ENCODE results near the gene KRTAP5-3. TPM values are rescaled to one million over a fixed set of nuclear protein-coding genes. Genes with fewer than 3 reads are reported as not detected.
"Not testable (repeated sequence)": the region's sequence is repeated elsewhere in the genome, so short reads cannot be mapped to it uniquely, and the experiment has no call there.

KRTAP5-3 gene
- total RNA-seq, 6 experiments from 2014 or later, result not detected

DNA sequence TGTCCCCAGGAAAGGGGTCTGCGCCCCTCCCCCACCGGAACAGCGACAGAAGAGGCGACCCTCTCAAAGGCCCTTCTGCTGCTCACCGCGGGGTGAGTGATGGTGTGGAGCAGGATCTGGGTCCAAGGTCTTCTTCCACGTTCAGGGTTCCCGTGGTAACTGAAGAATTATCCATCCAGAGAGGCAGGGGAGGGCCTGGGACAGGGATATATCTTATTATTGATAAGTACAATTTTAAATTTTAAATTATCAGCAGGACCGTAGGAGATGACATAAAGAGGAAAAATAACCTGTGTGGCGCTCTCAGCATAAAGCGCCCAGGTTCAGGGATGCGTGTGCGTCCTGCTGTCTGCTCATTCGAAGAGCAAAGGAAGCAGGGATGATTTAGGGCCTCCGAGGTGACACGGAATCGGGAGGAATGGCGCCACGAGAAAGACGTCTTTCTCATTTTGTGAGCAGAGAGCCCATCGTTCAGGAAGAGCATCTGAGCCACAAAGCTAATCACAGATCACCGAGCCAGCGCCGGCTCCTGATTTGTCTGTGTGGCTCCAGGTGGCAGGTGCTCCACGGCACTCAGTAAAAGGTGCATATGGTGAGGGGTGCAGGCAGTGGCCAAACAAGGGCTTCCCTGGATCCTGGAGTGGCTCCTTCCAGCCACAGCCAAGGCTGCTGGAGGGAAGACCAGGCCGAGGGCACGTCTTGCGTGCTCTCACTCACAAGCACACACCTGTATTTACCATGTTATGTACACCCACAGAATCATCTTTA is 40.6 kb upstream of the KRTAP5-3 start:
- H3K27me3 ChIP-seq, result no peaks in the 10 kb centered on the region
- H3K36me3 ChIP-seq, result no peaks in the 10 kb centered on the region
- no peaks in the 10 kb centered on the region for H3K9me3 ChIP-seq
- no peak for TF ChIP-seq POLR2A (IDR thresholded peaks at IDR 0.05)
- TF ChIP-seq, protein P1, sequence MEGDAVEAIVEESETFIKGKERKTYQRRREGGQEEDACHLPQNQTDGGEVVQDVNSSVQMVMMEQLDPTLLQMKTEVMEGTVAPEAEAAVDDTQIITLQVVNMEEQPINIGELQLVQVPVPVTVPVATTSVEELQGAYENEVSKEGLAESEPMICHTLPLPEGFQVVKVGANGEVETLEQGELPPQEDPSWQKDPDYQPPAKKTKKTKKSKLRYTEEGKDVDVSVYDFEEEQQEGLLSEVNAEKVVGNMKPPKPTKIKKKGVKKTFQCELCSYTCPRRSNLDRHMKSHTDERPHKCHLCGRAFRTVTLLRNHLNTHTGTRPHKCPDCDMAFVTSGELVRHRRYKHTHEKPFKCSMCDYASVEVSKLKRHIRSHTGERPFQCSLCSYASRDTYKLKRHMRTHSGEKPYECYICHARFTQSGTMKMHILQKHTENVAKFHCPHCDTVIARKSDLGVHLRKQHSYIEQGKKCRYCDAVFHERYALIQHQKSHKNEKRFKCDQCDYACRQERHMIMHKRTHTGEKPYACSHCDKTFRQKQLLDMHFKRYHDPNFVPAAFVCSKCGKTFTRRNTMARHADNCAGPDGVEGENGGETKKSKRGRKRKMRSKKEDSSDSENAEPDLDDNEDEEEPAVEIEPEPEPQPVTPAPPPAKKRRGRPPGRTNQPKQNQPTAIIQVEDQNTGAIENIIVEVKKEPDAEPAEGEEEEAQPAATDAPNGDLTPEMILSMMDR (IDR thresholded peaks at IDR 0.05), result no peak
- no peak overlapping the region for H3K4me3 ChIP-seq
- peaks cover 0 to 15% (median 8%) of the 10 kb centered on the region in 4 donors for H3K4me1 ChIP-seq
- DNase-seq (peak in 1 of 3 donors; percentile 44), ATAC-seq (no peak)
- intact Hi-C loops (cut with DNase I), result no loop called here
- no peak overlapping the region for H3K27ac ChIP-seq
- 82% methylated on average over 13 of the region's 28 CpGs for WGBS (ENCODE audit: insufficient coverage, low coverage, low lambda C conversion rate, missing lambda C conversion rate)

DNA sequence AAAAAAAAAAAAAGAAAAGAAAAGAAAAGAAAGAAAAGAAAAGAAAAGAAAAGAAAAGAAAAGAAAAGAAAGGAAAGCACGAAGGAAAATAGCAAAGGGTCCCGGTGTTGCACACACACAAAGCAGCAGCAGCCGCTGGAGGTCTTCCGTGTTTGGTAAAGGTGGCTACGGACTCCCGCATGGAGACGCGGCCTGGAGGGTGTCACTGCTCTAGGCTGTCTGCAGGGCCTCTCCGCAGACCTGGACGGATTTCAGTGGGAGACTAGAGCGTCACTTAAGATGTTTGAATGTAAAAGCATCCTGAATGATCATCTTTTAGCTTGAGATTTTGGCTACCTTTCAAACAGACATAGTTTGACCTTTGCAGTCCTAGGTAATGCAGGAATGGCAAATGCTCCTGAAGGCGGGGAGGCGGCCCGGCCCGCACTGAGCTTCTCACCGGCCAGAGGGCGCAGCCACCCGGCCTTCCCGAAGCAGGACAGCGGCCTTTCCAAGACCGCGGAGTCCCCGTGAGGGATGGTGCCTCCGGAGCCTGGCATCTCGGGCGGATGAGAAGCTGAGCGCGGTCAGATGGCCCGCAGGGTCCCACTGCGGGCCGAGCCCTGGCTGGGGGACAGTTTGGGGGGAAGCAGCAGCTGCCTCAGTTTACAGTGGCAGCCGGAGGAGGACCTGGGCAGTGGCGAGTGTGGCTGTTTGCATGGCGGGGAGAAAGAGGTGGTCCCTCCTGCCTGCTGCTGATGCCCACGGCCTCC is 39.8 kb upstream of the KRTAP5-3 start:
- Histone ChIP-seq H3K27me3 (no peaks in the 10 kb centered on the region), H3K4me1 (peaks cover 0 to 7% (median 3%) of the 10 kb centered on the region in 4 donors), H3K9me3 (no peaks in the 10 kb centered on the region), H3K36me3 (no peaks in the 10 kb centered on the region), H3K4me3 (no peak overlapping the region), H3K27ac (no peak overlapping the region)
- DNase-seq (peak in 1 of 3 donors; percentile 45), ATAC-seq (no peak)
- intact Hi-C loops (cut with DNase I), result no loop called here
- no peak for TF ChIP-seq POLR2A (IDR thresholded peaks at IDR 0.05)
- TF ChIP-seq, protein P1 (IDR thresholded peaks at IDR 0.05), result no peak
- WGBS (ENCODE audit: insufficient coverage, low coverage, low lambda C conversion rate, missing lambda C conversion rate), result 92% methylated on average over 22 of the region's 35 CpGs

DNA sequence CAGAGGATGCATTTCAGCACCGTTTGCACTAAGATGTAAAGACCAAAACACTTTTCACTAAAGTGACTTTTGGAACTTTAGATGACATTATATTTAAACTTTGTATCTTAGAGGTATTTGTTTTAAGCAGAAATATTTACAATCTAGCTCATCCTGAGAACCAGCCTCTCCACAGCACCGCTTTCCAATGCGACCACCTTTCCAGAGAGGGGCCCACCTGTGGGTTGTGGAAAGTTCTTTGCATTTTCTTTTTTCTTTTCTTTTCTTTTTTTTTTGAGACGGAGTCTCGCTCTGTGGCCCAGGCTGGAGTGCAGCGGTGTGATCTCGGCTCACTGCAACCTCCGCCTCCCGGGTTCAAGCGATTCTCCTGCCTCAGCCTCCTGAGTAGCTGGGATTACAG is 38.3 kb upstream of the KRTAP5-3 start:
- H3K4me3 ChIP-seq; H3K27me3 ChIP-seq; H3K4me1 ChIP-seq; ATAC-seq; H3K9me3 ChIP-seq; H3K27ac ChIP-seq; intact Hi-C loops (cut with DNase I); H3K36me3 ChIP-seq; DNase-seq: not testable (repeated sequence)
- 87% methylated on average over 8 of the region's 10 CpGs for WGBS (ENCODE audit: insufficient coverage, low coverage, low lambda C conversion rate, missing lambda C conversion rate)

DNA sequence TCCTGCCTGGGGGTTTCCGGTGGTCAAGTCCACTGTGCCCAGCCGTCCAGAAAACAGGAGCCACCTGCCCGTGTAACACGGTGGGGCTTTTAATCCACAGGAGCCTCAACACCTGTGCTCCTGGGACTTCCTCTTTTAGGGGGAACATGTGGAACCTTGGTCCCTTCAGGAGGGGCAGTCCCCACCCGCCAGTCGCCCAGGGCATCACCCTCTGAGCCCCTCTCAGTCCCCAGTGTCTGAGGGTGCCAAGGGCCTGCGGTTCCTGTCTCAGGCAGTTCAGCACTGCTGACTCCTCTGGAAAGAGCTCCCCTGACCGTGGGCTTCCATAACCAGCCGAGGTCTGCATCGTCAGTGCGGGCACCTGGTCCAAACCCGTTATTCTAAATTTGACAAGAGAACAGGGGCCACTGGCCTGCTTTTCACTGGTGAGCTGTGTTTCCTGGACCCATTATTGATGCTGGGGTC is 37.1 kb upstream of the KRTAP5-3 start:
- no peak for TF ChIP-seq POLR2A (IDR thresholded peaks at IDR 0.05)
- TF ChIP-seq, protein P1 (IDR thresholded peaks at IDR 0.05), result no peak
- Histone ChIP-seq H3K9me3 (no peaks in the 10 kb centered on the region), H3K36me3 (no peaks in the 10 kb centered on the region), H3K4me3 (no peak overlapping the region), H3K4me1 (no peaks in the 10 kb centered on the region), H3K27ac (no peak overlapping the region), H3K27me3 (no peaks in the 10 kb centered on the region)
- DNase-seq (no peak), ATAC-seq (no peak)
- WGBS (ENCODE audit: insufficient coverage, low coverage, low lambda C conversion rate, missing lambda C conversion rate), result no CpG with 5 or more reads among the region's 12 CpGs
- intact Hi-C loops (cut with DNase I), result no loop called here
